ENCODE data around the gene ARHGAP40.

ARHGAP40 gene

GRCh38 chr20:38579921-38580320 is 21.7 kb upstream of the ARHGAP40 start:
- no peaks in the 10 kb centered on the region for H3K27me3 Mint-ChIP-seq
- H3K27ac Mint-ChIP-seq, result peak overlapping the region; percentile 78 to 84
- H3K36me3 Mint-ChIP-seq (ENCODE audit: insufficient read depth), result peaks cover 12% of the 10 kb centered on the region
- no peak for DNase-seq
- H3K4me1 Mint-ChIP-seq (ENCODE audit: low read depth in 2 of 2), result peaks cover 2 to 3% of the 10 kb centered on the region in 2 donors
- no peak overlapping the region for H3K4me3 Mint-ChIP-seq
- H3K9me3 Mint-ChIP-seq, result no peaks in the 10 kb centered on the region
- ATAC-seq (replicated peaks), result no peak

- Mint-ChIP-seq H3K9me3 (no peaks in the 10 kb centered on the region), H3K36me3 (ENCODE audit: insufficient read depth) (peaks cover under 1% of the 10 kb centered on the region), H3K4me3 (no peak within 1 kb of the TSS), H3K4me1 (ENCODE audit: low read depth in 2 of 2) (peaks cover 2 to 3% of the 10 kb centered on the region in 2 donors), H3K27ac (peak within 1 kb of the TSS; percentile 78 to 84), H3K27me3 (no peaks in the 10 kb centered on the region)
- DNase-seq, result no peak
- ATAC-seq (replicated peaks), result no peak
These were observed 20.6 kb upstream of the ARHGAP40 start, which contains the start of gene ADIG for GRCh38 chr20:38581013-38581412. Gene ADIG, plus strand, starts transcription at chr20:38581197. Its CDS starts 54 bp downstream, at chr20:38581251.

GRCh38 chr20:38581830-38582358 is 19.7 kb upstream of the ARHGAP40 start:
- Mint-ChIP-seq H3K27me3 (peaks cover 0 to 2% of the 10 kb centered on the region in 2 donors), H3K27ac (no peak overlapping the region), H3K36me3 (ENCODE audit: insufficient read depth) (no peaks in the 10 kb centered on the region), H3K4me3 (no peak overlapping the region), H3K9me3 (no peaks in the 10 kb centered on the region), H3K4me1 (ENCODE audit: low read depth in 2 of 2) (peaks cover 2 to 3% of the 10 kb centered on the region in 2 donors)
- DNase-seq (no peak), ATAC-seq (replicated peaks) (no peak)

- peaks cover 0 to 7% of the 10 kb centered on the region in 2 donors for H3K27me3 Mint-ChIP-seq
- peaks cover 2 to 3% of the 10 kb centered on the region in 2 donors for H3K4me1 Mint-ChIP-seq (ENCODE audit: low read depth in 2 of 2)
- H3K27ac Mint-ChIP-seq, result no peak overlapping the region
- H3K36me3 Mint-ChIP-seq (ENCODE audit: insufficient read depth), result no peaks in the 10 kb centered on the region
- no peaks in the 10 kb centered on the region for H3K9me3 Mint-ChIP-seq
- DNase-seq, result no peak
- ATAC-seq (replicated peaks), result no peak
- no peak overlapping the region for H3K4me3 Mint-ChIP-seq
These were observed 18.3 kb upstream of the ARHGAP40 start for GRCh38 chr20:38583306-38583705.

GRCh38 chr20:38584099-38584763 is 17.4 kb upstream of the ARHGAP40 start:
- no peaks in the 10 kb centered on the region for H3K36me3 Mint-ChIP-seq (ENCODE audit: insufficient read depth)
- ATAC-seq (replicated peaks) (no peak), DNase-seq (no peak)
- peaks cover 2 to 3% of the 10 kb centered on the region in 2 donors for H3K4me1 Mint-ChIP-seq (ENCODE audit: low read depth in 2 of 2)
- H3K9me3 Mint-ChIP-seq, result no peaks in the 10 kb centered on the region
- H3K27me3 Mint-ChIP-seq, result peaks cover 0 to 7% of the 10 kb centered on the region in 2 donors
- no peak overlapping the region for H3K4me3 Mint-ChIP-seq
- no peak overlapping the region for H3K27ac Mint-ChIP-seq

GRCh38 chr20:38585404-38586180 is 16.0 kb upstream of the ARHGAP40 start:
- Mint-ChIP-seq H3K36me3 (ENCODE audit: insufficient read depth) (no peaks in the 10 kb centered on the region), H3K4me3 (no peak overlapping the region), H3K27ac (no peak overlapping the region), H3K27me3 (peaks cover 0 to 7% of the 10 kb centered on the region in 2 donors), H3K9me3 (no peaks in the 10 kb centered on the region), H3K4me1 (ENCODE audit: low read depth in 2 of 2) (peaks cover 0 to 3% of the 10 kb centered on the region in 2 donors)
- DNase-seq (no peak), ATAC-seq (replicated peaks) (no peak)

- H3K4me1 Mint-ChIP-seq (ENCODE audit: low read depth in 2 of 2), result no peaks in the 10 kb centered on the region
- no peak for ATAC-seq (replicated peaks)
- H3K36me3 Mint-ChIP-seq (ENCODE audit: insufficient read depth), result no peaks in the 10 kb centered on the region
- no peaks in the 10 kb centered on the region for H3K9me3 Mint-ChIP-seq
- no peak for DNase-seq
- no peak overlapping the region for H3K27ac Mint-ChIP-seq
- peaks cover 0 to 7% of the 10 kb centered on the region in 2 donors for H3K27me3 Mint-ChIP-seq
- no peak overlapping the region for H3K4me3 Mint-ChIP-seq
These were observed 15.5 kb upstream of the ARHGAP40 start for GRCh38 chr20:38586181-38586525.

GRCh38 chr20:38588303-38588702 is 13.3 kb upstream of the ARHGAP40 start:
- DNase-seq (no peak), ATAC-seq (replicated peaks) (no peak)
- peaks cover 0 to 7% of the 10 kb centered on the region in 2 donors for H3K27me3 Mint-ChIP-seq
- no peak overlapping the region for H3K4me3 Mint-ChIP-seq
- H3K36me3 Mint-ChIP-seq (ENCODE audit: insufficient read depth), result no peaks in the 10 kb centered on the region
- H3K27ac Mint-ChIP-seq, result no peak overlapping the region
- no peaks in the 10 kb centered on the region for H3K4me1 Mint-ChIP-seq (ENCODE audit: low read depth in 2 of 2)
- no peaks in the 10 kb centered on the region for H3K9me3 Mint-ChIP-seq

GRCh38 chr20:38589351-38589750 is 12.3 kb upstream of the ARHGAP40 start:
- no peaks in the 10 kb centered on the region for H3K9me3 Mint-ChIP-seq
- no peak overlapping the region for H3K4me3 Mint-ChIP-seq
- no peaks in the 10 kb centered on the region for H3K4me1 Mint-ChIP-seq (ENCODE audit: low read depth in 2 of 2)
- no peak overlapping the region for H3K27ac Mint-ChIP-seq
- no peaks in the 10 kb centered on the region for H3K36me3 Mint-ChIP-seq (ENCODE audit: insufficient read depth)
- no peak for ATAC-seq (replicated peaks)
- no peak for DNase-seq
- H3K27me3 Mint-ChIP-seq, result peaks cover 0 to 7% of the 10 kb centered on the region in 2 donors

- Mint-ChIP-seq H3K27ac (no peak overlapping the region), H3K4me1 (ENCODE audit: low read depth in 2 of 2) (no peaks in the 10 kb centered on the region)
- no peak for ATAC-seq (replicated peaks)
These were observed 11.5 kb upstream of the ARHGAP40 start for GRCh38 chr20:38589967-38590675.

GRCh38 chr20:38590676-38591473 is 10.7 kb upstream of the ARHGAP40 start:
- Mint-ChIP-seq H3K27me3 (peaks cover 0 to 7% of the 10 kb centered on the region in 2 donors), H3K27ac (no peak overlapping the region), H3K4me1 (ENCODE audit: low read depth in 2 of 2) (no peaks in the 10 kb centered on the region), H3K4me3 (no peak overlapping the region), H3K9me3 (no peaks in the 10 kb centered on the region), H3K36me3 (ENCODE audit: insufficient read depth) (no peaks in the 10 kb centered on the region)
- ATAC-seq (replicated peaks) (no peak), DNase-seq (no peak)

More at GRCh38 chr20:38589967-38590675, 11.5 kb upstream of the ARHGAP40 start:
- Mint-ChIP-seq H3K27me3 (peaks cover 0 to 7% of the 10 kb centered on the region in 2 donors), H3K36me3 (ENCODE audit: insufficient read depth) (no peaks in the 10 kb centered on the region), H3K4me3 (no peak overlapping the region), H3K9me3 (no peaks in the 10 kb centered on the region)
- no peak for DNase-seq

- H3K36me3 Mint-ChIP-seq (ENCODE audit: insufficient read depth), result no peaks in the 10 kb centered on the region
- no peak overlapping the region for H3K27ac Mint-ChIP-seq
- no peaks in the 10 kb centered on the region for H3K4me1 Mint-ChIP-seq (ENCODE audit: low read depth in 2 of 2)
- H3K4me3 Mint-ChIP-seq, result no peak overlapping the region
- no peak for DNase-seq
- peaks cover 3 to 8% of the 10 kb centered on the region in 2 donors for H3K27me3 Mint-ChIP-seq
- no peak for ATAC-seq (replicated peaks)
- H3K9me3 Mint-ChIP-seq, result no peaks in the 10 kb centered on the region
These were observed 9.9 kb upstream of the ARHGAP40 start for GRCh38 chr20:38591474-38592410.
